T-helper 17 cell (primary cell): ENCODE results near the gene LRFN4. TPM values are rescaled to one million over a fixed set of nuclear protein-coding genes. Genes with fewer than 3 reads are reported as not detected.

Source experiments
- ATAC-seq: fragments of 150-1000 bp; cut with Tn5 transposase; 2 replicates; pipeline ENCODE4 v1.10.0; 2021; ENCODE audit warnings: mild to moderate bottlenecking, moderate library complexity
- DNase-seq, 3 donors: peaks; one replicate each; pipeline versions ENCODE4 v3.0.0 to v3.0.0-alpha.2; 2020 to 2021
- H3K9me3 ChIP-seq: one replicate; pipeline ENCODE4 v1.7.0; 2013; ENCODE audit warnings: low read length, mild to moderate bottlenecking; ENCODE audit not compliant: control insufficient read depth, poor library complexity, severe bottlenecking
- H3K27ac Mint-ChIP-seq: one replicate; pipeline ENCODE4 v1.8.0; 2022; ENCODE audit warnings: mild to moderate bottlenecking, moderate library complexity, mixed read lengths
- H3K27me3 Mint-ChIP-seq: one replicate; pipeline ENCODE4 v1.8.0; 2022; ENCODE audit warnings: mixed read lengths
- H3K36me3 Mint-ChIP-seq: one replicate; pipeline ENCODE4 v1.8.0; 2022; ENCODE audit warnings: low read depth, mixed read lengths
- H3K4me1 Mint-ChIP-seq: one replicate; pipeline ENCODE4 v1.8.0; 2022; ENCODE audit warnings: mild to moderate bottlenecking, mixed read lengths
- H3K4me3 Mint-ChIP-seq: one replicate; pipeline ENCODE4 v1.8.0; 2022; ENCODE audit warnings: mild to moderate bottlenecking, moderate library complexity, mixed read lengths
- total RNA-seq, 4 donors: library from RNA in 2 of 4; stranded (reverse) in 2 of 4; gene quantifications; one replicate each; pipeline ENCODE4 v1.2.3 and lab custom pipeline; 2022 to 2026

LRFN4 gene
- total RNA-seq, 2 donors from 2014 or later = 6.2 to 8.3 TPM

DNA sequence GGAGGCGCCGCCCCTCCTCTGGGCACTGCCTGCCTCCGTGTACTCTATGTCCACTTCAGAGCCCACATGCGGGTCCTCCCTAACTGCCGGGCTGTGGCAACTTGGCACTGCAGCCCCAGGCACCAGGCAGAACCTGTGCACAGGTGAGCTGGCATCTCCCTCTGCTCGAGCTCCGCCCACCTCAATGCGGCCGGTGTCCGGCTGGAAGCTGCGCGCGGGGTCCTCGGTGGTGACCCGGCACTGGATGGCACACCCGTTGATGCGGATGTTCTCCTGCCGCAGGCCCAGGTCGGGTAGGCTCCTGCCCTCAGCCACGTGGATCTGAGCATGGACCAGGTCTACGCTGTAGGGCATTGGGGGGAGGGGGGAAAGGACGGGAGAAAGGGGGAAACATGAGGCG lies 9.1 kb downstream of the LRFN4 start:
- Mint-ChIP-seq H3K4me3 (no peak overlapping the region), H3K4me1 (peaks cover 7% of the 10 kb centered on the region), H3K36me3 (no peaks in the 10 kb centered on the region), H3K27me3 (no peaks in the 10 kb centered on the region), H3K27ac (no peak overlapping the region)
- DNase-seq (no peak), ATAC-seq (no peak)
- H3K9me3 ChIP-seq = no peaks in the 10 kb centered on the region

DNA sequence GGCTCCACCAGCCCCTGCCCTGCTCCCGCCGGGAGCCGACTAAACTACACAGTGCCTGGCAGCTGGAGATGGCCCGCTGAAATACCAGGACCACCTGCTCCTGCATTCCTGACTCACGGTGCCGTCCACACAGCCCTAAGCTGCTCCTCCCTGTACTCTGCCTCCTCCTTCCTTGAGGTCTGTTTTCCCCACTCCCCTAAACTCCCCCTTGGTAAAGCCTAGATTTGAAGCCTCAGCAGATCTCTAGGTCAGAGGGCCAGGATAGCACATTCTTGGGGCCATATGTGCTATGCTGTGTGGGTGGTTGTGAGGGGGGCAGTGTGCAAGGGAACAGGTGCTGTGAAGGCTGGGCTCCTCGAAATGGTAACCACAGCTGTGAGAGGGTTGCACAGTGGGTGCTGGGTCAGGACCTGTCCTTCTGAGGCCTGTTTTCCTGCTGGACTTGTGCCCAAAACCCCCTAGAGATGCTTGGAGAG lies 9.7 kb downstream of the LRFN4 start:
- DNase-seq = no peak
- no peak overlapping the region for H3K4me3 Mint-ChIP-seq
- no peaks in the 10 kb centered on the region for H3K27me3 Mint-ChIP-seq
- H3K36me3 Mint-ChIP-seq = no peaks in the 10 kb centered on the region
- no peaks in the 10 kb centered on the region for H3K9me3 ChIP-seq
- H3K4me1 Mint-ChIP-seq = peaks cover 7% of the 10 kb centered on the region
- no peak overlapping the region for H3K27ac Mint-ChIP-seq
- no peak for ATAC-seq

DNA sequence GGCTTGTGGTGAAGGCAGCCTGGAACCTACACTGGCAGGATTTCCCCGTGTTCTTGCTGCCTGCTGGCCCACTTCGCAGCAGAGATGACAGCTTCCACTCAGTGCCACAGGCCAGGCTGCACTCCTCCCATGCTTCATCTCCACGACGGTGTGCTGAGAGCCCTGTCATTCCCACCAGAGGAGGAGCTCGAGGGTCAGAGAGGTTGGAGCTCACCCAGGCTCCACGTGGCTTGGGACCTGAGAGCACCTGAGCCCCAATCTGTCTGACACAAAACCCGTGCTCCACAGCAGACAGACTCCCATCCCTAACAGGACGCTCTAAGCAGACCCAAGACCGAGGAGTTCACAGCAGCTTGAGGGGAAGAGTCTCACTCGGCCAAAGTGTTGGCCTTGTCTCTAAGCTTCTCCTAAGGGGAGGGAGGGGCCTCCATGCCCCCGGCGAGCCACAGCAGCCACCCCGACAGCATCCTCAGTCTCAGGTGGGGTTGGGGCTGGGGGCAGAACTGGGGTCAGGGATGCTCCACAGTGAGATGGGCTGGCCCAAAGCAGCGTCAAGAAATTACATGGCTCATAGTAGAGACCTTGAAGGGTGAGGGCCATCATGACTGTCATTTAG lies 10.7 kb downstream of the LRFN4 start:
- H3K4me3 Mint-ChIP-seq = no peak overlapping the region
- no peaks in the 10 kb centered on the region for H3K9me3 ChIP-seq
- no peaks in the 10 kb centered on the region for H3K36me3 Mint-ChIP-seq
- H3K27me3 Mint-ChIP-seq = no peaks in the 10 kb centered on the region
- peaks cover 7% of the 10 kb centered on the region for H3K4me1 Mint-ChIP-seq
- H3K27ac Mint-ChIP-seq = no peak overlapping the region
- ATAC-seq (no peak), DNase-seq (no peak)

DNA sequence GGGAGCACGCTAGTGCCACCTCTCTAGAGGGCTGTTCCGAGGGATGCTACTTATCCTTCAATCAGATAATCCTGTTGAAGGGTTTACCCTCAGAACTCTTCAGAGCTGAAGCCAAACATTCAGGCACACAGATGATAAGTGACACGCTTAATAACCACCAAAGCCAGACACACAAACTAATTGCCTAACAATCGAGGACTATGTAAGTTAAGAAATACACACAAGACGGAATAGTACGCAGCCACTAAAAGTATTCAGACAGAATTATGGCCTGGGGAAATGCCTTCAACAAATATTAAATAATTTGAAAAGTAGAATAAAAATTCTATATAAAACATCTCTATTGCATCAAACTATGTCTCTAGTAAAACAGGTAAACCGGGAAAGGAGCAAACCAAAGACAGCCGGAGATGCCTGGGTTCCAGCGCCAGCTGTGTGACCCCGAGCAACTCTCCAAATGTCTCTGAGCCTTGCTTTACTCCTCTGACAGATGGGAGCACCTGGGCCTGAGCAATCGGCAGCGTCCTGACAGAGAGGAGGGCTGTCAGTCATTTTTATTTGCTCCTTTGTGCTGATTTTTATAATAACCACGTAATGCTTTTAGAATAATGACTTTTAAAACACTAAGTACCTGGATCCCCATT lies 11.3 kb downstream of the LRFN4 start:
- Mint-ChIP-seq H3K27me3 (no peaks in the 10 kb centered on the region), H3K4me3 (no peak overlapping the region), H3K36me3 (no peaks in the 10 kb centered on the region), H3K27ac (no peak overlapping the region), H3K4me1 (peaks cover 7% of the 10 kb centered on the region)
- no peaks in the 10 kb centered on the region for H3K9me3 ChIP-seq
- ATAC-seq (no peak), DNase-seq (no peak)

DNA sequence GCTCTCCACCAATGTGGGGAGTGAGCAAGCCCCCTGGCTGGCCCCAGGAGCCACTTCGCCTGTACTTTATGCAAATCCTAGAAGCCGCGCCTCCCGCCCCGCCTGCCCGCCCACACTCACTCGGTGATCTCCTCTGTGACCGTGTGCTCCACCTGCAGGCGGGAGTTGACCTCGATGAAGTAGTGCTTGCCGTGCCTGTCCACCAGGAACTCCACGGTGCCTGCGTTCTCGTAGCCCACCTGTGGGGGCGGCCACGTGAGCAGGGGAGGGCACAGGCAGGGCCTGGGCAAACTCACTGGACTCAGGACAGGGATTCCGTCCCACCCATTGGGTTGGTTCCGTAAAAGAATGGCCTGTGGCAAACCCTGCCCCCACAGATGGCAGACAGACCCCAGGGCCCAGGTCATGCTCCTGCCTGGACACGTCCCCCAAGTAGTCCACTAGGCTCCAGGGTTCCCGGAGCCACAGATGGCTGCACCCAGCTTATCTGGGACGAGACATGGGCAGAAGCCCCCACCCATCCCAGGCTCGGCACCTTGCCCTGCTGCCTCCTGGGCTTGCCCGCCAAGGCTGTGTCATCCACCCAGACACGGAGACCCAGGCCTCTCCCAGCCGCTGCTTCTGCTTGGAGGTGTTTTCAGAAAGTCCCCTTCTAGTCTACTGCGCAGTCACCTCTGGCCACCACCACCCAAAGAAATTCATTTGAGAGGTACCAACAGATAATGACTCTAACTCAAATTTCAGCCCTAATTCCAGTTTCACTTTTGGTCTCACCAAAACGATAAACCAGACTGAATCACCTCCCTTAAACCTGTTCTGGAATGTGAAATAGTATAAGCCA lies 12.1 kb downstream of the LRFN4 start:
- no peak overlapping the region for H3K27ac Mint-ChIP-seq

DNA sequence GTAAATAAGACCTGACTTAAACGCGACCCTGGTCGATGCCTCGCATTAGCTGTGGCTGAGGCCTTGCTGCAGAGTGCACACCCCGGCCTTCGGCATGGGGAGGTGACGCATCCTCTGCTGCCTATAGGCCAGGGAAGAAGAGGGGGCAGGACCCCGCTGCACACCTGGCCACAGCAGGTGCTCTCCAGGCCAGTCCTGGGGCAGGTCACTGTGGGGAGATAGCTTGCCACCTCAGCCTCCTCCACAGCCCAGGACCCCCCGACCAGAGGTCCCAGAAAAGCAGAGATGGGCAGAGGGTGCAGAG lies 12.7 kb downstream of the LRFN4 start:
- Mint-ChIP-seq H3K4me1 (peaks cover 4% of the 10 kb centered on the region), H3K27ac (no peak overlapping the region), H3K36me3 (peaks cover 2% of the 10 kb centered on the region), H3K27me3 (no peaks in the 10 kb centered on the region), H3K4me3 (no peak overlapping the region)
- H3K9me3 ChIP-seq = no peaks in the 10 kb centered on the region
- ATAC-seq (no peak), DNase-seq (no peak)

More for the DNA sequence above, 12.1 kb downstream of the LRFN4 start:
- no peaks in the 10 kb centered on the region for H3K9me3 ChIP-seq
- no peaks in the 10 kb centered on the region for H3K27me3 Mint-ChIP-seq
- H3K4me1 Mint-ChIP-seq = peaks cover 7% of the 10 kb centered on the region
- H3K4me3 Mint-ChIP-seq = no peak overlapping the region
- H3K36me3 Mint-ChIP-seq = no peaks in the 10 kb centered on the region
- peak; percentile 59 to 63 (median 60) for DNase-seq
- ATAC-seq = peak; percentile 99

DNA sequence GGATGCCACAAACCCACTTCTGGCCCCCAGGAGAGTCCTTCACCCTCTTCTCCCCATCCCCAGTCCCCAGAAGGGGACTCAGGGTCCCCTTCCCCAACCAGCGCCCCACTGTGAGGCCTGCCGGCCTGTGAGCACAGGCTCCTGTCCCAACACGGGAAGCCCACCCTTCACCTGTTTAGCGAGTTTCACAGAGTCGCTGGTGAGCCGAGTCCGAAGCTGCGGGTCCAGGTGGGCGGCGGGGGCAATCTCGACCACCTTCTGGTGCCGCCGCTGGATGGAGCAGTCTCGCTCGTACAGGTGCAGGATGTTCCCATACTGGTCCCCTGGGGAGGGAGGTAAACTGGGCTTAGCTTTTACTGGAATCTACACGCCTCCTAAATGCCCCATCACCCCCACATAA lies 13.3 kb downstream of the LRFN4 start:
- Mint-ChIP-seq H3K27ac (no peak overlapping the region), H3K4me1 (peaks cover 4% of the 10 kb centered on the region), H3K36me3 (peaks cover 2% of the 10 kb centered on the region), H3K27me3 (no peaks in the 10 kb centered on the region), H3K4me3 (no peak overlapping the region)
- ATAC-seq (no peak), DNase-seq (no peak)
- H3K9me3 ChIP-seq = no peaks in the 10 kb centered on the region

DNA sequence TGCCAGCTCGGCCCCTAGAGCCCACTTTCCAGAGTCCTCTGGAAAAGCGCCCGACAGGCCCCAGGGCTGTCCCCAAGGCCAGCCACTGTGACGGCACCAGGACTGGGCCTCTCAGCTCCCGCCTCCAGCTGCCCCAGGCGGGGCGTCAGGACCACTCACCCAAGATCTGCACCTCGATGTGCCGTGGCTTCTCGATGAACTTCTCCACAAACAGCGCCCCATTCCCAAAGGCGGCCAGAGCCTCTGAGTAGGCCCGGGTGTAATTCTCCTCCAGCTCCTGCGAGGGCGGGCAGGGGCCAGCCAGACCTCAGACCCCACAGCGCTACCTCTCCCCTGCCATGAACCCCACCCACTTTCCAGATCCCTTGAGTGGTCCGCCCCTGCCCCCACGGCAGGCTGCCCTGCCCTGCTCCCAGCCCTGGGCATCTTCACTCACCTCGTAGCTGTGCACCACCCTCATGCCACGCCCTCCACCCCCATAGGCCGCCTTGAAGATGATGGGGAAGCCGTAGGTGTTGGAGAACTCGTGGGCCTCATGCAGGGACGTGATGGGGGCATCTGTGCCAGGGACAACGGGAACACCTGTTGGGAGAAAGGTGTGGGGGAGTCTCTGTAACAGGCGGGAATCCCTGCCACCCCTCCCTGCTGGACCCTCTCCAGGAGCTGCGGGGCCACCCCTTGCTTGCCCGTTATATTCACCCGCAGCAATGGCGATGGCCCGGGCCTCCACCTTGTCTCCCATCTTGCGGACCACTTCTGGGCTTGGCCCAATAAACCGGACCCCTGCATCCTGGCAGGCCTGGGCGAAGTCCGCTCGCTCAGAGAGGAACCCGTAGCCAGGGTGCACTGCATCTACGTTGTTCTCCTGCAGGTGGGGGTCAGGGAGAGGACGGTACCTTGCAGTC lies 14.0 kb downstream of the LRFN4 start:
- Mint-ChIP-seq H3K36me3 (peaks cover 2% of the 10 kb centered on the region), H3K4me1 (peaks cover 4% of the 10 kb centered on the region), H3K4me3 (no peak overlapping the region), H3K27me3 (no peaks in the 10 kb centered on the region), H3K27ac (no peak overlapping the region)
- DNase-seq (no peak), ATAC-seq (no peak)
- H3K9me3 ChIP-seq = no peaks in the 10 kb centered on the region

DNA sequence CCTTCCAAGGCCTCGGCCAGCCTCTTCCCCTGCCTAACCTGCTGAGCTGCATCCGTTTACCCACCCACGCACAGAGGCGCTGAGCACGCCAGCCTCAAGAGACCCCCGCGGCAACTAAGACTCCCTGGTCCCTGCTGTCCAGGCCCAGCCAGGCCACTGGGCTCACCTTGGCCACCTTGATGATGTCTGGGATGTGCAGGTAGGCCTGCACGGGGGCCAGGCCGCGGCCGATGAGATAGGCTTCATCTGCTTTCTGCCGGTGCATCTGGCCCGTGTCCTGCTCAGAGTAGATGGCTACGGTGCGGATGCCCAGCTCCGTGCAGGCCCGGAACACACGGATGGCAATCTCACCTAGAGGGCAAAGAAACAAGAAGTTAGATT lies 14.6 kb downstream of the LRFN4 start:
- ATAC-seq = no peak
- no peaks in the 10 kb centered on the region for H3K9me3 ChIP-seq
- no peaks in the 10 kb centered on the region for H3K27me3 Mint-ChIP-seq
- no peak overlapping the region for H3K27ac Mint-ChIP-seq
- H3K36me3 Mint-ChIP-seq = peaks cover 2% of the 10 kb centered on the region
- H3K4me1 Mint-ChIP-seq = peaks cover 4% of the 10 kb centered on the region
- H3K4me3 Mint-ChIP-seq = no peak overlapping the region
- no peak for DNase-seq

DNA sequence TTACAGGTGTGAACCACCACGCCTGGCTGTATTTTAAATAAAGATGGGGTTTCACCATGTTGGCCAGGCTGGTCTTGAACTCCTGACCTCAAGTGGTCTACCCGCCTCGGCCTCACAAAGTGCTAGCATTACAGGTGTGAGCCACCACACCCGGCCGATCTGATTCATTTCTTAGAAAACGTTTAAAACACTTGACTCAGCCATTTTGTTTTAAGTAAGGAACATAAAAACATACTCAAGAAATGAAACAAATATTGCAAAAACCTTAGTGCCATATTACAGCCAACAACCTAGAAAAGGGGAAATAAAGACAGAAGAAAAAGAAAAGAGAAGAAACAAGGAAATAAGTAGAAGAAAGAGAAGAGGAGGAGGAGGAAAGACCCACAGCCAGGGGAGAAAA lies 17.4 kb downstream of the LRFN4 start:
- H3K36me3 Mint-ChIP-seq = peaks cover 2% of the 10 kb centered on the region
- H3K27ac Mint-ChIP-seq = no peak overlapping the region
- H3K4me3 Mint-ChIP-seq = no peak overlapping the region

DNA sequence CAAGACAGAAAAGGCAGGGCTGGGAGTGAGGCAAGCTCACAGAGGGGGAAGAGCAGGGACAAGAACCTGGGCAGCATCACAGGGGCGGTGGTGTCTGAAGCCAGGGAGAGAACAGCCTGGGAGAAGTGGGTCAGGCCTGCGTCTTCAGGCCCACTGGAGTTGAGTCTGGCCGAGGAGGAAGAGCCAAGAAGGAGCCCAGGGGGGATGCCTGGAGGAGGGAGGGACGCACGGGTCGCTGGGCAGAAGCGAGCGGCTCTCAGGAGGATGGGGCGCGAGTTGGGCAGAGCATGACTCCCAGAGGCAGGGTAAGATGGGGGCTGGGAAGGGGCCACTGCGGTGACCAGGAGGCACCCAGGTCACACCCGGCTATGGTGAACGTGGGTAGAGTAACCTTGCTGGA lies 18.5 kb downstream of the LRFN4 start:
- ATAC-seq = no peak

More for the DNA sequence above, 17.4 kb downstream of the LRFN4 start:
- H3K4me1 Mint-ChIP-seq = no peaks in the 10 kb centered on the region
- ATAC-seq (no peak), DNase-seq (no peak)
- no peaks in the 10 kb centered on the region for H3K27me3 Mint-ChIP-seq
- no peaks in the 10 kb centered on the region for H3K9me3 ChIP-seq

DNA sequence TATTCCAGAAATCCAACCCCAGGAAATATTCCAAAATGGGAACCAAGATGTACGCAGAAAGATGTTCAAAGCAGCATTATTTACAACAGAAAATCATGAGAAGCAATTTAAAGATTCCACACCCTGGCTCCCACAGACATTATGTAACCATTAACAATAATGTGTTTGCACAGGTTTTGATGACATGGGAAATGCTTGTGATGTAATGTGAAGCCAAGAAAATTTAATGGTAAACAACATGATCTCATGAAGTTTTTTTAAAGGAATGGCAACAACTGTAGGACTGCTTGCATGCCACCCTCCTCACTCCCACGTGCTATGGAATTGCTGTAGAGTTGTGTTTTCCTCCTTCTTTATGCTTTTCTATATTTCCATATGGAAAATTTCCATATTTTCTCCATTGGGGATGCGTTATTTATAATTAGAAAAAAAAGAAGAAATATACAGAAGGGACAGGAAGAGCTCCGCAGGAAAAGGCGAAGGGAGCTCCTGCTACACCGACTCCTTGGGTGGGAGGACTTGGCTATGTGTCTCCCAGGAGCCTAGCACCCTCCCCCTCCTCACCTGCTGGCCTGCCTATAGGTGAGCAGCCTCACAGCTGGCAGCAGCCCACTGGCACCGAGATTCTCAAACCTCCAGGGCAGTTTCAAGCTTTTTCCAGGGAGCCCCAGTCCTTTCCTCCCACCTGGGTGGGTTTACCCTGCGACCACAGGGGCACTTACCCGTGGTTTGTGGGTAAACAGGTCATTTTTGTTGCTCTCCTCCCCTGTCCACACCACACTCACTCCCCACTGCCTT lies 20.9 kb downstream of the LRFN4 start:
- no peaks in the 10 kb centered on the region for H3K9me3 ChIP-seq
- Mint-ChIP-seq H3K27ac (no peak overlapping the region), H3K36me3 (peaks cover 2% of the 10 kb centered on the region), H3K4me1 (peaks cover 16% of the 10 kb centered on the region), H3K27me3 (peaks cover 6% of the 10 kb centered on the region), H3K4me3 (no peak overlapping the region)
- ATAC-seq = no peak
- no peak for DNase-seq

More for the DNA sequence above, 18.5 kb downstream of the LRFN4 start:
- no peak for DNase-seq
- H3K9me3 ChIP-seq = no peaks in the 10 kb centered on the region
- Mint-ChIP-seq H3K27me3 (no peaks in the 10 kb centered on the region), H3K4me3 (no peak overlapping the region), H3K4me1 (peaks cover 2% of the 10 kb centered on the region), H3K36me3 (peaks cover 2% of the 10 kb centered on the region), H3K27ac (peak overlapping the region; percentile 57)
